T-helper 1 cell treated with Interleukin-12 subunit alpha and Interleukin-12 subunit beta and Interleukin-4 antibody, amounts not matched to agents 30 ng/mL and 1 ng/mL, for 36 hours (primary cell): ENCODE measurements around the gene EHMT1. TPM values are rescaled to one million over a fixed set of nuclear protein-coding genes. Genes with fewer than 3 reads are reported as not detected.
"Not testable (repeated sequence)": the region's sequence is repeated elsewhere in the genome, so short reads cannot be mapped to it uniquely, and the experiment has no call there.

ENCODE experiments used
- intact Hi-C: fragments of 100-400 bp; cut with micrococcal nuclease; formaldehyde crosslinking; loops from one replicate; pipeline ENCODE4 v1.15.1; 2024
- total RNA-seq: library from RNA; stranded (reverse); gene quantifications from 2 replicates; pipeline ENCODE4 v1.2.3, GENCODE V29; 2022

Gene EHMT1
- total RNA-seq, 1 donor from 2014 or later = 110 TPM

DNA sequence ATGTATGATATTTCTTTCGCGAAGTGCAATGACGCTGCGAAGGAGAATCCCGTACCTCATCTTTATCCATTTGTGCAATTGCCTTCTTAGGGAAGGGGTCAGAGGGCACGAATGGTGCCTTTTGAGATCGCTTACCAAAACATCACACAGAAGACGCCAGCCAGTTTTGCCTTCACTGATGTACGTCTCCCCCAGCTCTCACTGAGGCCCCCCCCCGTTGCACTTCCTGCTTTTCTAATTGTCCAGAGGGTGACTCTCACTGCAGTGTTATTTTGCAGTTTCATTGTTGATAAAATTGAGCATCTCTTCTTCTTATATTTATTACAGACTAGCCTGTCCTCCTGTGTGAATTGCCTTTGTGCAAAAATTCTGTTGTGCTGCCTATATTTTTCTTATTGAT is 219.8 kb downstream of the EHMT1 start:
- intact Hi-C loops = no loop called here

DNA sequence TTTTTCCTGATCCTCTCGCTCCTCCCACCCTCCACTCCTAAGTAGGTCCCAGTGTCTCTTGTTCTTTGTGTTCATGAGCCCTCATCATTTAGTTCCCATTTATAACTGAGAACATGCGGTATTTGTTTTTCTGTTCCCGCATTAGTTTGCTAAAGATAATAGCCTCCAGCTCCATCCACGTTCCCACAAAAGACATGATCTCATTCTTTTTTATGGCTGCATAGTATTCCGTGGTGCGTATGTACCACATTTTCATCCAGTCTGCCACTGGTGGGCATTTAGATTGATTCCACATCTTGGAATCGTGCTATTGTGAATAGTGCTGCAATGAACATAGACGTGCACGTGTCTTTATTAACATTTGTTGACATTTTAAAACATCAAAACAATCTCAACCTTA is 224.6 kb downstream of the EHMT1 start:
- intact Hi-C loops = no loop called here

DNA sequence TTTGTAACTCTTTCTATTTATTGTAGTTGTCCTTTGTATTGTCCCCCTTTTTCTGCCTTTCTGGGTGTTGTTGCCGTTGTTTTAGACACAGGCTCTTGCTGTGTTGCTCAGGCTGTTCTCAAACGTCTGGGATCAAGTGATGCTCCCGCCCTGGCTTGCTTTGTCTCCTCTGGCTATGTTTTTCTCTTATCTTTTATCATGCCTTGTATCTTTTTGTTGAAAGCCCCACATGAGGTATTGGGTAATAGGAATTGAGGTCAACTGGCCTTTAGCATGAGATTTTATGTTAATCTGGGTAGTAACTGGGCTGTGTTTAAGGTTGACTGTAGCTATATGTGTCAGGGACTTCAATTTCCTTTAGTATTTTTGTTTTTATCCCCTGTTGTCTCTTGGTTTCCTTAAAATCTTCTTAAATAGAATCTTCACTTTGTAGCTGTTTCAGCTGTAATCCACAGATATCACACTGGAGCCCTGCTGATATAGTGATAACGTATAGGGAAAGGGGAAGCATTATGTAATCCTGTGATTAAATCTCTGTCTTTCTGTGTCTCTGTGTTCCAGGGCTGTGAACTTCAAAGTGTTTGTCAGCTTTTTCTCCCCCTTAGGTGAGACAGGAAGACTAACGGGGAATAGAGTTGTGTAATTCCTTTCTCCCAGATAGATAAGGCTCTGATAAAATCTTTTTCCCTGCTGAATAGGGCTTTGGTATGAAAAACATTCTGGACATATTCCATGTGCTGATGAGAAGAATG is 232.9 kb downstream of the EHMT1 start:
- intact Hi-C loops = no loop called here

DNA sequence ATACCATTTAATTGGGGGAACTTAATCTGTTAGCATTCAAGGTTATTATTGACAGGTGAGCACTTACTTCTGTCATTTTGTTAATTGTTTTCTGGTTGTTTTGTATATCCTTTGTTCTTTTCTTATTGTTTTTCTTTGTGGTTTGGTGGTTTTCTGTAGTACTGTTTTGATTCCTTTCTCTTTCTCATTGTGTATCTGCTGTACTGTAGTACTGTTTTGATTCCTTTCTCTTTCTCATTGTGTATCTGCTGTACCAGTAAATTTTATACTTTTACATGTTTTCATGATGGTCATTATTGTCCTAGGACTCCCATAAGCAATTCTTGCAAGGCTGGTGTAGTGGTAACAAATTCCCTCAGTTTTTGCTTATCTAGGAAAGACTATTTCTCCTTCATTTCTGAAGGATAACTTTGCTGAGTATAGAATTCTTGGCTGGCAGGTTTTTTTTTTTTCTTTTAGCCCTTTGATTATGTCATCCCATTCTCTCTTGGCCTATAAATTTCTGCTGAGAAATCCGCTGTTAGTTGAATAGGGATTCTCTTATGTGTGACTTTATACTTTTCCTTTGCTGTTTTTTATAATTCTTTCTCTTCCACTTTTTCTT is 234.7 kb downstream of the EHMT1 start:
- intact Hi-C loops = no loop called here

DNA sequence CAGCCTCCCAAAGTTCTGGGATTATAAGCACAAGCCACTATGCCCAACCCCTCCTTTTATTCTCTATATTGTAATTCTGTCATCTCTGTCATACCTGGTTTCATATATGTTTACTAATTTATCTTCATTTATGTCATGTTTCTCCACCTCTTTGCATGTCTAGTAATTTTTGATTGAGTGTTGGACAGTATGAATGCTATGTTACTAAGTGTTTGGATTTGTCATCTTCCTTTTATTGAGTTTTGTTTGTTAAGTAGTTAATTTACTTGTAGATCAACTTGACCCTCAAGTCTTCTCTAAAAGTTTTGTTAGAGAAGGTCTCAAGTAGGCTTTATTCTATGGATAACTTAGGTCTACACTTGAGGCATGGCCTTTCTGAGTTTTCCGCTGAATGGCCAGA is 241.6 kb downstream of the EHMT1 start:
- intact Hi-C loops = no loop called here

DNA sequence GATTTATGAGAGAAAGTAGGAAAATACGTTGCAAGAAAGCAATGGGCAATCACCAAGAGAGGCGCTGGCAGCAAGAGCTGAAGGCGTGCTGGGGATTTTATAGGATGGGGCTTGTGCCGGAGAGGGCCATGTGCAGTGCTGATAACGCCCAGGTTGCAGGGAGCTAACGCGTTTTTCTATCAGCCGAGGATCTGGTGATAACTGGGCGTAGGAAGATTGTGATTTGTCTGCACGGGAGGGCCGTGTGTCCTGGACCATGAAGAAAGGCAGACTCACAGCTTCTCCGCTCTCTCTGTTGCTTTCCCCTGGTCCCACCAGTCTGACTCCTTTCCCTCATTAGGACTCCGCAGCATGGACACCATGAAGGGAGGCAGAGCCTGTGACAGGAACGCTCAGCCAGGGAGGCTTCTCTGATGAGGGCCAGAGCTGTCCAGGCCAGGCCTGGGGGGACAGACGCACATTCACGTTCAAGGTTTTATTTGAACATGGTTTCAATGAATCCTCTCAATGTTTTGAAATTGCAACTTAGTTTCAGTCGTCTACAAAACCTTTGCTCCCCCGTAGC is 246.9 kb downstream of the EHMT1 start:
- intact Hi-C loops = no loop called here

DNA sequence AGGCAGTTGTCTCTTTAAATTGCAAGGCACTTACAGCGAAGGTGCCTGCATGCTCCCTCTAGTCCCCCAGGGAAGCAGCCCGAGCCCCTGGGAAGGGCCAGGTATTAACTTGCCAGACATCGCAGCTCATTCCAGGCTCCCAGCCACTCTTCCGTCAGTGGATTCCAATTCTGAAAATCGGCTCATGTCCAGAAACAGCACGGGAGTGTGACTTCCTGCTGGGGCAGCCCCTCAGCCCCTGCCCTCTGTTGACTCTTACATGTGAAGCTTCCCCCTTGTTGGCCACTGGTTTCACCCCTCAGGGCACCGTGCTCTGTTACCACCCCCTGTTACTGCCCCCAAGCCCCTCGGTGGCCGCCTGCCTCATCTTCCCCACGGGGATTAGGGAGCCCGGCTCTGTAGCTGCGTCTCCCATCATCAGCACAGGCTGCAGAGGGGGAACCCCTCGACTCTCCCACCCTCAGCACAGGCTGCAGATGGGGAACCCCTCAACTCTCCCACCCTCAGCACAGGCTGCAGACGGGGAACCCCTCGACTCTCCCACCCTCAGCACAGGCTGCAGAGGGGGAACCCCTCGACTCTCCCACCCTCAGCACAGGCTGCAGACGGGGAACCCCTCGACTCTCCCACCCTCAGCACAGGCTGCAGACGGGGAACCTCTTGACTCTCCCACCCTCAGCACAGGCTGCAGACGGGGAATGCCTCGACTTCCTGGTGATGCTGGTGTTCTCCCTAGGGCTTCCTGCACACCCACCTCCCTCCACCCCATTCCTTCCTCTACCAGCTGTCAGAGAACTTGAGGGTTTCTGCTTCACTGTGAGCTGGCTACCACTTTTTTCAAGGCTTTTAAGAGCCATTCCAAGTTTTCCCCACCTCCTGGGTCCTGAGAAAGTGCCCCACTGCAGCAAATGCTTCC is 247.7 kb downstream of the EHMT1 start:
- intact Hi-C loops = no loop called here

DNA sequence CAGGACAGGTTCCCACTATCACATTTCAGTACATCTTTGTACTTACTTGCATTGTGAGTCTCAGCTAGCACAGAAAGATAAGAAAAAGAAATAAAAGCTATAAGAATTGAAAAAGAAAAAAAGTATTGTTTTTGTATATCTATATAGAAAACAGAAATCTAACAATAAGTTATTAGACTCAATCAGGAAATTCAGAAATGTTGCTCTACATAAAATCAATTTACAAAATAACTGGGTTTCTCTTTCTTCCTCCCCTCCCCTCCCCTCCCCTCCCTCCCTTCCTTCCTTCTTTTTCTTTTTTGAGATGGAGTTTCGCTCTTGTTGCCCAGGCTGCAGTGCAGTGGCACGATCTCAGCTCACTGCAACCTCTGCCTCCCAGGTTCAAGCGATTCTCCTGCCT is 251.6 kb downstream of the EHMT1 start:
- intact Hi-C loops = no loop called here

DNA sequence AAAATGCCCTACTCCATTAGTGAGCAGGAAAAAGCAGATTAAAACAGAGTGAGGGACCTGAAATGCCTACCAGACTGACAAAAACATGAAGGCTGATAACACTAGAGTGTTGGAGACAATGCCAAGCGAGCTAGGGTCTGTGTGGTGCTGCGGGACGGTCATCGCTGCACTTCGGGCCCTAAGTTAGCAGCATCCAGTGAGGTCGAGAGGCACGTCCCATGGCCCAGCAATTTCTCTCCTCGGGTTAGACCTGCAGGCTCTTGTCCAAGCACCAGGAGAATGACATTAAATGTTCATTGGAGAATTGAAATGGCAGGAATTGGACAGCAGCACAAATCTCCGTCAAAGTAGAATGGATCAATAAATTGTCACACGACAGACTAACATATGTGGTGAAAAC is 253.5 kb downstream of the EHMT1 start:
- intact Hi-C loops = no loop called here

DNA sequence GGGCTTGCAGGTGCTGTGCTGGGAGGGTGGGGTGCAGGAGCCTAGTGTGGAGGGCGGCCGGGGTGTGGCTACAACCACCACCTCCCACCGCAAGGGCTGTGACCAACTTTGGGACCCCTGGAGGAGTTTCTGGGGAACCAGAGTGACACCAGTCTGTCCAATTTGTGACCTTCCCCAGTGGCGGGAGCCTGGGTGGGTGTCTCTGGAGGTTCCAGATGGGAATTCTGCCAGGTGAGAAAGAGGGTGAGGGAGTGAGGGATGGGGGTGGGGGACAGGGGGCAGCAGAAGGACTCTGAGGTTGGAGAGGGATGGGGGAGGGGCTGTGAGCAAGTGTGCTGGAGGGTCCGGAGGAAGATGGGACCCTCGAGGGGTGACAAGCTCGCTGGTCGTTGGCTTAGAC is 254.6 kb downstream of the EHMT1 start:
- intact Hi-C loops = no loop called here

DNA sequence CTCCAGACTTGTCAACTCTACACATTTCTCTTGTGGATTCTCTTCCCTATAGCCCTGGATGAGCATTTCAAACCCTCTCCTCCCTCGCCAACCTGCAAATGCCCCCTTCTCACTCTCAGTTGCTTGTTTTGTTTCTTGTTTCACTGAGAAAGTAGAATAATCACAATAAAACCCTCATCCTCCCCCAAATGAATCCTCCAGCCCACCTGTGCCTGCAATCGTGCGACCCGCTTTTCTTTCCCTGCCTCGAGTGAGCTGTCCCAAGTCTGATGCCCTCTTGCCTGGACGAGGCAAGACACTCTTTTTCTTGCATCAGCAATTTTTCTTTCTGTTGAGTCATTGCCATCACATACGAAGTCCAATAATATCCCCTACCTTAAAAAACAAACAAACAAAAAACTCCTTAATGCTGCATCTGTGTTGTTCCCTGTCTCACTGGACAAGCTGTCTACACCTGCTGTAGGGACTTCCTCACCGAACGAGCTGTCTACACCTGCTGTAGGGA is 255.1 kb downstream of the EHMT1 start:
- intact Hi-C loops = no loop called here

DNA sequence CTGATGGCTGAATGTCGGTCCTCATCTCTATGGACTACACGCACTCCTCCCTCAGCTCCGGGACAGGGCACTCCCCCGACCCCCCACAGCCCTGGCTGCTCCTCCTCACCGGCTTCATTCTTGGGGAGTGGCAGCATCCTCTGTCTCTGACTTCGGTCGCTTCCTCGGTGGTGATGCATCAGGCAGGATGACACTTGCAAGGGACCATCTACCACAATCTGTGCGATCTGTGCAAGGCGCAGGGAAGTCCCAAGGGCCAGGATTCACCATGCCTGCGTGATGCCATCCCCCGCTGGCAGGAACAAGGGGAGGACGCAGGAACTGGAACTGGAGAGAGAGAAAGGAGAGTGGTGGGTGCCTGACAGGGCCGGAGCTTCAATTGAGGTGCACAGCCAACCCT is 256.5 kb downstream of the EHMT1 start:
- intact Hi-C loops = no loop called here

DNA sequence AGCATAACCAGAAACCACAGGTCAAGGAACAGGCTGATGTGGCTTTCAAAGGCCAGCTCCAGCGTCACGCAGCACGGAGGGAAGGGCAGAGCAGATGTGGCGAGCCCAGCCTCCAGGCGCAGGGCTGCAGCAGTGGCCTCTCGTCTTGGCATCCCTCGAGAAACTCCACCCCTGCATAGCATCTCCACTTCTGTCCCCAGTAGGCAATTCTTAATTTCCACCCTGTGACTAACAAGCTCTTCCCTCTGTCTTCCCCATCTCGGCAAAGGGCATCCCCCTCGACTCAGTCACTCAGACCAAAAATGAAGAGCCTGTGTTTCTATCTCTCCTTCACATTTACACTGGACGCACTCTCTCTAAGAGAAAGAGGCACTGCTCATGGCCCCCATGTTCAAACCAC is 257.0 kb downstream of the EHMT1 start:
- intact Hi-C loops = no loop called here

DNA sequence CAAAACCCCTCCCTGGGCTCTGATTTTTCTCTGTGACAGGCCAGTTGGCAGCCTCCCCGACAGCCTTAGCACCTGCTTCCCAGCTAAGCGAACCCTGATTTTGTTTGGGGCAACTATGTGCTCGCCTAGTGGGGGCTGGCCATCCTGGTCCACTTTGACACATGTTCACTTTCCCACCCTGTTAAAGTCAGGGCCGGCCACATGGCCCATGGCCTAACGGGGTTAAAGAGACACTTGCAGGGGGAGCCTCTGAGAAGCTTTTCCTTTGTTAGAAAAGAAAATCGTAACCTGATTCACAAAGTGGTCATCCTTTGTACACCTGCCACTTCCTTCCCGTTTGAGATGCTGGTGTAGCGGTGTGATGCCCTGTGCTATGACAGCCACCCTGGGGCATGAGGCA is 257.5 kb downstream of the EHMT1 start:
- intact Hi-C loops = no loop called here

DNA sequence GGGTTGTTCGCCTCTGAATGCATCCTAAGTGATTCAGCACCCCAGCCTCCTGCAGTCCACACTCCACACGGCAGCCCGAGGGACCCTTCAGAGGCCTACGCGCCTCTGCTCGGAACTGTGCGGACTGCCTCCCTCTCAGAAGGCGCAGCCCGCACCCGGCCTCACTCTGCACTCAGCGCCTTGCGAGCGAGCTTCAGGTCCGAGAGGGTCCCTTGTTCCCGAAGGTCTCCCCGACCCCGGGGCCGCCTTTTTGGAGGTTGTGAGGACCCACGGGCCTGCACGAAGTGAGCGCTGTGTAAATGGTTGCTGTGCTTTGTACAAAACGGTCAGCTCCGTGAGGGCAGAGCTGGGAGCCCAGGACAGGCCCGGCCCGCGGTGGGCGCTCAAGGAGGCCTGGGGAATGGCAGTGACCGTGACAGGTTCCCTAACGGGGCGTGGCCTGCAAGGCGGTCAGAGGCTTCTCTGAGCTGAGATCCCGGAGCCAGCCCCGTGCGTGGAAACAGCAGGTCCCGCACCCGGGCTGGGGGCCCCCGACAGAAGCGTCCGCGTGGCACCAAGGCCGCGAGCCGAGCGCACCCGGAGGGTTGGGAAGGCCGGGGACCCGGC is 258.1 kb downstream of the EHMT1 start:
- intact Hi-C loops = no loop called here

DNA sequence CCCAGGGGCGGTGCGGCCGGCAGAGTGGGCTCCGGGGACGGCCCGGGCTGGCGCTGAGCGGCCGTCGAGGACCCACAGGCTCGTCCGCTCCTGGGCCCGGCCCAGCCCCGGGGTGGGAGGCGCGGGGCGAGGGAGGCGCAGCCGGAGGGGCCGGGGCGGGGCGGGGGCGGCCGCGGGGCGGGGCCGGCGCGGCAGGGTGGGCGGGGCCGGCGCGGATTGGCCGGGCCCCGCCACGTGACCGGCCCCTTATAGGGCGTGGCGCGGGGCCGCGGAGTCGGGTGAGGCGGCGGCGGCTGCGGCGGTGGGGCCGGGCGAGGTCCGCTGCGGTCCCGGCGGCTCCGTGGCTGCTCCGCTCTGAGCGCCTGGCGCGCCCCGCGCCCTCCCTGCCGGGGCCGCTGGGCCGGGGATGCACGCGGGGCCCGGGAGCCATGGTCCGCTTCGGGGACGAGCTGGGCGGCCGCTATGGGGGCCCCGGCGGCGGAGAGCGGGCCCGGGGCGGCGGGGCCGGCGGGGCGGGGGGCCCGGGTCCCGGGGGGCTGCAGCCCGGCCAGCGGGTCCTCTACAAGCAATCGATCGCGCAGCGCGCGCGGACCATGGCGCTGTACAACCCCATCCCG is 258.8 kb downstream of the EHMT1 start, which contains the start of gene CACNA1B:
Gene CACNA1B, plus strand, starts transcription at position 277 of the 617 bp plus-strand sequence. Its CDS starts 152 bp downstream, at position 429.
- intact Hi-C loops = not testable (repeated sequence)

DNA sequence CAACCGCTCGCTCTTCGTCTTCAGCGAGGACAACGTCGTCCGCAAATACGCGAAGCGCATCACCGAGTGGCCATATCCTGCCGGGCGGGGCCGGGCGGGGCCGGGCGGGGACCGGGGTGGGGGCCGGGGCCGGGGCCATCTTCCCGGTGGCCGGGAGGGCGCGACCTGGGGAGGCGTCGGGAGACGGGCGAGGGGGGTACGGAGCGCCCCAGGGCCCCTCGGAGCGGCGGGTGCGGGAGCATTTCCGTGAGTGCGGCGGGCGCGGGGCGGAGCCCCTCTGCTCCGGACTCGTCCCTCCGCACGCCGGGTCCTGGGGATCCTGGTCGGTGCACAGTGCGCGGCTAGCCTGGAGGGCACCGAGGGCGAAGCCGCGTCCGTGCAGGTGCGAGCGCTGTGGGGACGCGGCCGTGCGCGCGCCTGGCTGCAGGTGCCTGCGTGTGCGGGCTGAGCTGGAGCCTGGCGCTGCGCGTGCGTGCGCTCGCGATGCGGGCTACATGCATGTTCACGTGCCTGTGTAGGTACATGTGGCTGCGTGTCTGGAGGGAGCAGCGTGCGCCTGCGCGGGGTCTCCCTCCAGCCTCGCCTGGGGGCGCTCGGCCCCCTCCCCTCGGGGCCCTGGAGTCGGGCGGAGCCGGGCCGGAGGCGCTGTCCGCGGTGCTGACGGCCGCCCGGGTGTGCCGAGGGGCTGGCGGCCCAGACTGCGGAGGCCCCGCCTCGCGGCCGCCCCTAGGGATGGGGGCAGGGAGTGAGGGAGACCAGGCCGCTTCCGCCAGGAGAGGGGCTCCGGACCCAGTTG is 259.5 kb downstream of the EHMT1 start:
- intact Hi-C loops = no loop called here

DNA sequence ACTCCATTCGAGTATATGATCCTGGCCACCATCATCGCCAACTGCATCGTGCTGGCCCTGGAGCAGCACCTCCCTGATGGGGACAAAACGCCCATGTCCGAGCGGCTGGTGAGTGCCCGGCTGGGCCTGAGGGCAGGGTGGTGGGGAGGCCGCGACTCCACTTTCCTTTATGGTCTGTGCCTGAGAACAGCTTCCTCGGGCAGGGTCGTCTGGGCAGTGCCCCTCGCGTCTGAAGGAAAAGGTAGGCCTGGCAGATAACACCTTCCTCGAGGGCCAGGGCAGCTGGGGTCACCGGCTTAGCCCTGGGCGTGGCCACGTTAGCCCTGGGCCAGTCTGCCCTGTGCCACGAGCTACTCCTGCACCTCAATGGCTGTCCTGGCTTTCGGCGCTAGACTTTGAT is 260.2 kb downstream of the EHMT1 start:
- intact Hi-C loops = no loop called here

DNA sequence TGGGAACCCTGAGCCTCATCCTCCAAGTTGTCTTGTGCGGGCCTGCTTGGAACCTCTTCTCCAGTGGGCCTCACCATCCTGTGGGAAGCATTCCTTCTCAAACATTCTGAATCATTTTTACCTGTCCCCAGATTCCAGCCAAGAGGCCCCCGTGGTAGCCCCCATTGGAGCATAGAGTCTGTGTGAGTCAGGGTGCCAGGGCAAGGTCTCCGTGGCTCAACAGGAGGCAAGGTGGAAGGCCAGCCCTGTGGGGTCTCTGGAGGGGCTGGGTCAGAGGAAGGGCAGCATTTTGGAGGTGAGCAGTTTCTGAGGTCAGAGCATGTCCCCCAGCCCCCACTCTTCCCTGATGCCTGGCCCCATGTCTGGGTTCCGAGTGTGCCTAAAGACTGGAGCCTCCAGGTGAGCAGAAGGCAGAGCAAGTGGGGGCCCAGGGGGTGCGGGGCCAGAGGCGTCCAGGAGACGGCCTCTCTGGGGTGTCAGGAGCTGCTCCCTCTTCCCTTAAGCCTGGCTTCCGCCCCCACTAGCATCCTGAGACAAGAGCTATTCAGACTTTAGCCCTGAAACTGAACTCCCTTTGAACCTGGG is 260.9 kb downstream of the EHMT1 start:
- intact Hi-C loops = no loop called here
